Right hindlimb (tissue), 1 donor: ENCODE measurements around the gene ARHGAP6.
A peak's percentile ranks its signal among the peaks of the same experiment; 100 is the strongest.
"Not testable (repeated sequence)": the region's sequence is repeated elsewhere in the genome, so short reads cannot be mapped to it uniquely, and the experiment has no call there.

ENCODE experiments used
- DNase-seq: peaks from one replicate; pipeline ENCODE4 v3.0.0-alpha.2; 2018

Gene ARHGAP6

GRCh38 chrX:11381464-11381863 is 284.3 kb downstream of the ARHGAP6 start:
- peak; percentile 43 for DNase-seq

GRCh38 chrX:11380187-11380844 is 285.4 kb downstream of the ARHGAP6 start:
- DNase-seq: no peak

DNA sequence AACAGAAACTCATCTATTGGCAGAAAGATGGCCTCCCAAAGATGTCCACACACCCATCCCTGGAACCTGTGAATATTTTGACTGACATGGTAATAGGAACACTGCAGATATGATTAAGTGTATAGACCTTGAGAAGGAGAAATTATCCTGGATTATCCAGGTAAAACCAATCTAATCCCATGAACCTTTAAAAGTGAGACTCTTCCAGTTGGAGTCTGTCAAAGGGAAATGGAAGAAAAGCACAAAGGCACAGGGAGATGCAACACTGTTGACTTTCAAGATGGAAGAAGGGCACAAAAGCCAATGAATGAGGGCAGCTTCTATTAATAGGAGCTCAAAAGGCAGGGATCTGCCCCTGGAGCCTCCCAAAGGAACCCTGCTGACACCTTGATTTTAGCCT is 289.6 kb downstream of the ARHGAP6 start:
- no peak for DNase-seq

GRCh38 chrX:11375614-11376119 is 290.1 kb downstream of the ARHGAP6 start:
- DNase-seq: no peak

GRCh38 chrX:11374570-11374969 is 291.1 kb downstream of the ARHGAP6 start:
- DNase-seq: no peak

DNA sequence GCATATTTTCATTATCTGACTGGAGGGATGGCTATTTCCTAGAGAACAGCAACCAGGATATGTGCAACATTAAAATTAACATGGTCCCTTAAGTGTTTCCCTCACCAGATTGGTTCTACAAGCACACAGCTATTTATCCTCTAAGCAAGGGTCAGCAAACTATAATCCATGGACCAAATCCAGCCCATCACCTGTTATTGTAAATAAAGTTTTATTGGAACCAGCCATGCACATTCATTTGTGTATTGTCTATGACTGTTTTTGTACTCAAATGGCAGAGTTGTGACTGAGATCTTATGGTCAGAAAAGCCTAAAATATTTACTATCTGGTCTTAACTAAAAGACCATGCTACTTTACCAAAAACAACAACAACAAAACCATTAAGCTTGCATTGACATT is 294.6 kb downstream of the ARHGAP6 start:
- DNase-seq: no peak

DNA sequence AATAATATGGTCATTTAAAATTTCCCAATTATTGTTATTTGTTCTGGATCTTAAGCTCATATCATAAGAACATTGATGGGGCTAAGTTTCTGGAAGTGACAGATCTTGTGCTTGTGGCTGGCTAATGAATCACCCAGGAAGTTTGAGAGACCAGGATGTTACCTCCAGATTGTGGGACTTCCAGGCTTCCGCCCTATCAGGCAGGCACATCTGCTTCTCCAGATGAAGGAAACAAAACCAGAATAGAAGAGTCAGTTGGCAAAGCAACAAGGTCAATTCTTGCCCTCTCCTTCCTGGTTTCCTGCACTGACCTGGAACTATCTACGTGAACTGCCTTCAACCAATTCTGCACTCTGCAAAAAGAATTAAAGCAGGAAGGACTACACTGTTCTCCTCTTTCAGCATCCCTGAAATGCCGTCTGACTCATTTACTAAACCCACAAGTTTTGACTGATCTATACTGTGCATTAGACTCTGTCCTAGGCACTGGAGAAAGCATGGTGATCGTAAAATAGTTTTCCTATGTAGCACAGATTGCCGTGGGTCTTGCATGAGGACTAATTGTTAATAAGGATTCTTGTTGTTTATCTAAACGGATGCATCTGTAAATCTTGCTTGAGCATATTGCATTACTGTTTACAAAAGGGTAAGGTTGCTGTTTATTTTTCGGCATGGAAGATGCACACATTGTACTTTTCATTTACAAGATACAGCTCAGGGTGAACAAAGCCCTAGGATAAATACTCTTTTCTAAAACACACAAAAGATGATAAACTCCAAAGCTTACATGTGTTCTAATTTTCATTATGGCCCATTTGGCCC is 297.9 kb downstream of the ARHGAP6 start:
- no peak for DNase-seq

DNA sequence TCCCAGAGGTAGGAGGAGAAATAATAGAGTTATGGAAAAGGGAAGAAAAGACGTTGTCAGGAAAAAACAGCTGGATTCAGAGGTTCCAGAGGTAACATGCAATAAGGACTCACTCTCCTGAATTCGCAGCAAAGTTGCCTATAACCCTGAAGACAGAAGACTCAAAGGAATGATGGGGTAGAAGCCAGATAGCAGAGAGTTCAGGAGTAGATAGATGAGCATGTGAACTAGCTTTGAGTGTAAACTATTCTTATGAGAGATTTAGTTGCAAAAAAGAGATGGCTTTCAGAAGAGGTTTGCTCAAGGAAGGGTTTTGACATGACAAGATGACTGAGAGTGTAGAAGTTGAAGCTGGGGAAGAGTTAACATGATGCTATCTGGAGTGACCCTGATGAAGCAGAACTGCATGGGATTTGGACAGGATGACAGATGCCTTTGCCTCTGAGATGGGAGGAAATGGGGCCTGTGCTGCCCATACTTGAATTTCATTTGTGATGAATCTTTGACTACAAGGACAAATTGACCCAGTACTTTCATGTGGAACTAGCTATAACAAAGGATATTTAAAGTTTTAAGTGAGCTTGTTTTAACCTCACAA is 298.6 kb downstream of the ARHGAP6 start:
- DNase-seq: no peak

GRCh38 chrX:11365426-11365825 is 300.3 kb downstream of the ARHGAP6 start:
- no peak for DNase-seq

DNA sequence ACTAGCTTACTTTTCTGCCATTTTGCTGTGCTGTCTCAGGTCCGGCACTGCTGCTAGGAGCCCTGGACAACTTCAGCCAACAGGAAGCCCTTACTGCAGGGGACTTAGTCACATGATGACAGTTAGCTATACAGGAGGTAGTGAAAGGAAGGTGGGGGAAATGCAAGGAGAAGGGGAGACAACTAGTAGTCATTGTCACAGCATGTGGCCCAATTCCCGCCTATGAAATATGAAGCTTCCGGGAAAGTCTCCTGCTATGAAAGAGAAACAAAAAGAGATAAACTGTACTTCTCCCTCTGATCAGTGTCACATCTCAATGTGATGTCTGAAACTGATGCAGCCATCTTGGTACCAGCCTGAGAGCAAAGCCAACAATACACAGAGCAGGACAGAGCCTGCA is 300.9 kb downstream of the ARHGAP6 start:
- DNase-seq: no peak

DNA sequence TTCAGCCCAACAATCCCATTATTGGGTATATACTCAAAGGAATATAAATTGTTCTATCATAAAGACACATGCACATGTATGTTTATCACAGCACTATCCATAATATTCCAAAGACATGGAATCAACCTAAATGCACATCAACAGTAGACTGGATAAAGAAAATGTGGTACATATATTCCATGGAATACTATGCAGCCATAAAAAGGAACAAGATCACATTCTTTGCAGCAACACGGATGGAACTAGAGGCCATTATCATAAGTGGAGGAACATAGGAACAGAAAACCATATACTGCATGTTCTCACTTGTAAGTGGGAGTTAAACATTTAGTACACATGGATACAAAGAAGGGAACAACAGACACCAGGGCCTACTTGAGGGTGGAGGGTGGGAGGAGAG is 301.9 kb downstream of the ARHGAP6 start:
- not testable (repeated sequence) for DNase-seq

- DNase-seq: no peak
These were observed 302.6 kb downstream of the ARHGAP6 start for GRCh38 chrX:11363069-11363594.

- DNase-seq: not testable (repeated sequence)
These were observed 304.1 kb downstream of the ARHGAP6 start for GRCh38 chrX:11361666-11362065.

DNA sequence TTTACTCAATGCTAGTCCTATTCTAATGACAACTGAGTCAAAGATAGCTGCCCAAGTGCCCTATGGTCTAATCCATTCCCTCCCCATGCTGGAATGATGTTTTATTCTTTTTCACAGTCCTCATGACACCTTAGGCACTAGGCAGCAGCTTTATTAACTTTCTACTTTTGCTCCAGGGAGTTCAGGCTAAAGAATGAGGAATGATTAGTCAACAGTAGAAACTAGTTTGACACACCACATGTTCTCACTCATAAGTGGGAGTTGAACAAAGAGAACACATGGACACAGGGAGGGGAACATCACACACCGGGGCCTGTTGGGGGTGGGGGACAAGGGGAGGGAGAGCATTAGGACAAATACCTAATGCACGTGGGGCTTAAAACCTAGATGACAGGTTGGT is 309.8 kb downstream of the ARHGAP6 start:
- DNase-seq: not testable (repeated sequence)

- DNase-seq: no peak
These were observed 310.3 kb downstream of the ARHGAP6 start for GRCh38 chrX:11355259-11355909.

GRCh38 chrX:11352296-11352741 is 313.4 kb downstream of the ARHGAP6 start:
- no peak for DNase-seq

DNA sequence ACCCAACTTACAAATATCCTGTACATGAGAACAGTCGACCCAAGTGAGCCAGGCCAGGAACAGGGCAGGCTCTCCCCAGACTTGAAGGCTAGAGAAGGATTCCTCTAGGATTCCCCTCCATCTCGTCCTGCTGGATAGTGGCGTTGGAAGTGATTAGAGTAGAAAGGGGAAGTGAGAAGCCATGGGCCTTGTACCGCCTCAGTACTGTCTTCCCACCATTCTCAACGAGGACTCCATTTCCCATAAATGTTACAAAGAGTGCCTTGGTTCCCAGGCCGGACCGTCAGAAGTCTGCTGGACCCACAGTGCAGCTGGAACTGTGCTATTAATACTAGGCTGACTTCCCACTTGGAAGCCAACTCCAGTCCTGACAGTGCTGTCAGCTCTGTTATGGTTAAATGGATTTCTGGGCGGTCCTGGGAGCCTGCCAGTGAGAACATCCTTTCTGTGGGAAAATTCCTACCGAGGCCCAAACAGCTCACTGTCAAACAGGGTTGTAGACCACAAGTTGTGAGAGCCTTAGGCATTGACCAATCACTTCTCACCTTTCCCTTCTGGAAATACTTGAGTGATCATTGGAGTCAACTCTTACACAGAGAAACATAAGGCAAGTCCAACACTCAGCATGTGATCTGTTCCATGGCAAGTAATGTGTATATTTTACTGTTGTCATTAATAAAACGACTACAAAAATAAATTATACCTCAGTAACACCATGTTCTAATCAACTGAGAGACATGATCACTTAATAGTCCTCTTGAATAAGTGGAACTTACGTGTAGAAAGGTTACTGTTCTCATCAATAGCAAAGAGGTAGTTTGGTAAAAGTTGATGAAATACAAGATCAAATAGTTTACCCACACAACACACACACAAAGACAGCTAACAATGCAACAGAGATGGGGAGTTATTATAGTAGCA is 314.1 kb downstream of the ARHGAP6 start:
- peak; percentile 58 for DNase-seq

DNA sequence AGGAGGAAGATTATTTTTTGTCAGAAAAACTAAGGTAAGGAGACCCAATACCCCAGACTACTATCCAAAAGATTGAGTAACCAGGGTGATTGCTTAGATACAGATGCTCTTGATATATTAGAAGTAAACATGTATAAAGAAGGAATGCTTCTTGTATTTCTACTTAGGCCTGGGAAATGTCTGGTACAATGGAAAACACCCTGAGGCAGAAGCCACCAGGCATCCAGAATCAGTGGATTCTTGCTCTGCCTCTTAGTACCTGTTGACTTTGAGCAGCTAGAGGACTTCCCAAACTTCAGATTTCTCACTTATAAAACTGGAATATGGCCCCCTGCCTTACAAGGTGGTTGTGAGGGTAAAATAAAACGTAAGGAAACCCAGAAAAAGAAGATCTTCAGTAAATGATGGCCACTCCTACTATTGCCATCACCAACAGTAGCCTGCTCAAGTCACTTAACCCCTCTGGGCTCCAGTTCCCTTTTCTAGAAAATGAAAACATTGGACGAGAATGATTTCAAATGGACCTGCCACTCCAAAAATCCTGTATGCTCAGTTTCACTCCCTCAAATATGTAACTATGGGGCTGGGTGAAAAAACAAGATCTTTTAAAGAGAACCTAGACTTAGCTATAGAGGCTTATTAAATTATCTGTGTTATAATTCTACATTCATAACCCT is 315.9 kb downstream of the ARHGAP6 start:
- no peak for DNase-seq

DNA sequence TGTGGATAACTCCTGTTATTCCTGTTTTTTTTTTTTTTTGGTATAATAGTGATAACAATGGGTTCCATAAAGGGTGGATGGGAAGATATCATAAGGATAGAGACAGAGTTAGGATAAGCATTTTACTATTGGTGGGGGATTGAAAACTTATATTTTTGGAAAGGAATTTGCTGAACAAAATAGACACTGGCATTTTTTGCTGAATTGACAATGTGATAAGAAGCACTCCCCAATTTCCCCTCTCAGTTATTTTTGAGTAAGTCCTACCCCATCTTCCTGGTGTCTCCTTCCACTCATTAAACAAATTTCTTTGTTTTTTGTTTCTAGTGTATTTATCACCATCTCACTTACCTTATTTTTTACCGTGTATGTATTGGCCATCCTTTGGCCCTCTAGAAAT is 316.7 kb downstream of the ARHGAP6 start:
- DNase-seq: no peak

GRCh38 chrX:11347300-11347699 is 318.4 kb downstream of the ARHGAP6 start:
- DNase-seq: no peak

DNA sequence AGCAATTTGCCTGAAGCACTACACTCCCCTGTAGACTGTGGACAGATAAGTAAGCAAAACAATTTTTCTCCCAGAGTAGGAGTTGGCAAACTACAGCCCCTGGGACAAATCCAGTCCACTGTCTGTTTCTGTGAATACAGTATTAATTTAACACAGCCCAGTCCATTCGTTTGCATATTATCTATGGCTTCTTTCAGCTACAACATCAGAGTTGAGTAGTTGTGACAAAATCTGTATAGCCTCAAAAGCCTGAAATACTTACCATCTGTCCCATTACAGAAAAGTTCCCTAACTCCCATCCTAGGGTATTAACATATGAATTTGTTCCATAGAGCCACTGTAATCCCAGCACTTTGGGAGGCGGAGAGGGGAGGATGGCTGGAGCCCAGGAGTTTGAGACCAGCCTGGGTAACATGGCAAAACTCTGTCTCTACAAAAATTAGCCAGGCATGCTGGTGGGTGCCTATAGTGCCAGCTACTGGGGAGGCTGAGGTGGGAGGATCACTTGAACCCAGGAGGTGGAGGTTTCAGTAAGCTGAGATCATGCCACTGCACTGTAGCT is 319.5 kb downstream of the ARHGAP6 start:
- DNase-seq: no peak
